Measurements from ENCODE around the gene RALGAPA1.

The RALGAPA1 gene

GRCh38 chr14:35661875-35662274 is 147.2 kb downstream of the RALGAPA1 start:
- no peak overlapping the region for H3K4me2 ChIP-seq (ENCODE audit: low read length)
- H3K27me3 ChIP-seq (ENCODE audit: low read depth, low read length) = no peaks in the 10 kb centered on the region
- TF ChIP-seq EZH2phosphoT487 (IDR thresholded peaks at IDR 0.05; ENCODE audit: low read depth) = no peak
- no peak for TF ChIP-seq CTCF (IDR thresholded peaks at IDR 0.05; ENCODE audit: low read depth, low read length)
- H2AFZ ChIP-seq (ENCODE audit: low read depth, low read length) = no peak overlapping the region
- no peak overlapping the region for H3K4me3 ChIP-seq (ENCODE audit: low read length)
- no peak overlapping the region for H3K9ac ChIP-seq (ENCODE audit: low read length)
- H3K79me2 ChIP-seq (ENCODE audit: low read length) = no peaks in the 10 kb centered on the region
- no peaks in the 10 kb centered on the region for H3K9me3 ChIP-seq (ENCODE audit: insufficient read depth, low read length)
- no peaks in the 10 kb centered on the region for H3K36me3 ChIP-seq (replicated peaks; ENCODE audit: low read depth, low read length)
- H3K4me1 ChIP-seq (ENCODE audit: low read length) = no peaks in the 10 kb centered on the region
- H3K27ac ChIP-seq (ENCODE audit: low read length) = no peak overlapping the region
- no peaks in the 10 kb centered on the region for H4K20me1 ChIP-seq (ENCODE audit: insufficient read depth, low read length)

DNA sequence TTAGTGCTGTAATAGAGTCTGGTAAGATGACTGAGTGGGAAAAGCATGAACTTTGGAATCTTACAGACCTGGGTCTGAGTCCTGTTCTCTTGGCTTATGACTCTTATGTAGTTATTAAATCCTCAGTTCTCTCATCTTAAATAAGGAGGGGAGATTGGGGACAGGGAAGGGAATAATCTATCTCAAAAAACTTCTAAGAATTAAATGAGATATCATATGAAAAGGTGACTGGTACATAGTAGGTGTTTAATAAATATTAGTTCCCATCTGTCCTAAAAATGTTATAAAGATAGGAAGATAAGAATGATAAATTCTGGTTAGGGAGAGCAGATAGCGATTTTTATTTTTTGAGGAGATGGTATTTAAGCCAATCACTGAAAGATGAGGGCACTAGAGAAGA is 156.1 kb downstream of the RALGAPA1 start:
- Histone ChIP-seq H3K36me3 (replicated peaks; ENCODE audit: low read depth, low read length) (no peaks in the 10 kb centered on the region), H4K20me1 (ENCODE audit: insufficient read depth, low read length) (no peaks in the 10 kb centered on the region), H2AFZ (ENCODE audit: low read depth, low read length) (no peak overlapping the region), H3K79me2 (ENCODE audit: low read length) (no peaks in the 10 kb centered on the region), H3K9ac (ENCODE audit: low read length) (no peak overlapping the region), H3K27ac (ENCODE audit: low read length) (no peak overlapping the region), H3K27me3 (ENCODE audit: low read depth, low read length) (no peaks in the 10 kb centered on the region), H3K4me2 (ENCODE audit: low read length) (no peak overlapping the region), H3K4me1 (ENCODE audit: low read length) (no peaks in the 10 kb centered on the region), H3K9me3 (ENCODE audit: insufficient read depth, low read length) (no peaks in the 10 kb centered on the region), H3K4me3 (ENCODE audit: low read length) (no peak overlapping the region)
- TF ChIP-seq CTCF (IDR thresholded peaks at IDR 0.05; ENCODE audit: low read depth, low read length) = no peak

- Histone ChIP-seq H3K4me3 (ENCODE audit: low read length) (no peak overlapping the region), H3K9me3 (ENCODE audit: insufficient read depth, low read length) (no peaks in the 10 kb centered on the region), H3K9ac (ENCODE audit: low read length) (no peak overlapping the region), H3K79me2 (ENCODE audit: low read length) (no peaks in the 10 kb centered on the region), H3K4me1 (ENCODE audit: low read length) (no peaks in the 10 kb centered on the region), H3K27ac (ENCODE audit: low read length) (no peak overlapping the region), H2AFZ (ENCODE audit: low read depth, low read length) (no peak overlapping the region), H3K27me3 (ENCODE audit: low read depth, low read length) (no peaks in the 10 kb centered on the region), H3K4me2 (ENCODE audit: low read length) (no peak overlapping the region), H3K36me3 (replicated peaks; ENCODE audit: low read depth, low read length) (peaks cover 8% of the 10 kb centered on the region), H4K20me1 (ENCODE audit: insufficient read depth, low read length) (no peaks in the 10 kb centered on the region)
- TF ChIP-seq EZH2phosphoT487 (IDR thresholded peaks at IDR 0.05; ENCODE audit: low read depth) (no peak), CTCF (IDR thresholded peaks at IDR 0.05; ENCODE audit: low read depth, low read length) (no peak)
These were observed 165.6 kb downstream of the RALGAPA1 start for GRCh38 chr14:35643513-35643912.

DNA sequence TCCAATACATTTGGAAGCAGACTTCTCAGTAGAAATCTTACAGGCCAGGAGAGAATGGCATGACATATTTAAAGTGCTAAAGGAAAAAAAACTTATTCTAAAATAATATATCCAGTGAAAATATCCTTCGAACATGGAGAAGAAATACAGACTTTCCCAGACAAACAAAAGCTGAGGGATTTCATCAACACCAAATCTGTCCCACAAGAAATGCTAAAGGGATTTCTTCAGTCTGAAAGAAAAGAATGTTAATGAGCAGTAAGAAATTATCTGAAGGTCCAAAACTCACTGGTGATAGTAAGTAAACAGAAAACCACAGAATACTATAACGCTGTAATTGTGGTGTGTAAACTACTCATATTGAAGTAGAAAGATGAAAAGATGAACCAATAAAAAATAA is 171.2 kb downstream of the RALGAPA1 start:
- Histone ChIP-seq H3K4me3 (ENCODE audit: low read length) (no peak overlapping the region), H3K27ac (ENCODE audit: low read length) (no peak overlapping the region), H3K36me3 (replicated peaks; ENCODE audit: low read depth, low read length) (peaks cover 8% of the 10 kb centered on the region), H2AFZ (ENCODE audit: low read depth, low read length) (no peak overlapping the region), H3K9ac (ENCODE audit: low read length) (no peak overlapping the region), H3K4me1 (ENCODE audit: low read length) (no peaks in the 10 kb centered on the region), H3K27me3 (ENCODE audit: low read depth, low read length) (no peaks in the 10 kb centered on the region), H3K79me2 (ENCODE audit: low read length) (no peaks in the 10 kb centered on the region), H3K4me2 (ENCODE audit: low read length) (no peak overlapping the region), H4K20me1 (ENCODE audit: insufficient read depth, low read length) (no peaks in the 10 kb centered on the region), H3K9me3 (ENCODE audit: insufficient read depth, low read length) (no peaks in the 10 kb centered on the region)
- no peak for TF ChIP-seq CTCF (IDR thresholded peaks at IDR 0.05; ENCODE audit: low read depth, low read length)
- no peak for TF ChIP-seq EZH2phosphoT487 (IDR thresholded peaks at IDR 0.05; ENCODE audit: low read depth)
